Measurements from ENCODE around the gene RIPOR3.
"Not testable (repeated sequence)": the region's sequence is repeated elsewhere in the genome, so short reads cannot be mapped to it uniquely, and the experiment has no call there.

RIPOR3 gene

DNA sequence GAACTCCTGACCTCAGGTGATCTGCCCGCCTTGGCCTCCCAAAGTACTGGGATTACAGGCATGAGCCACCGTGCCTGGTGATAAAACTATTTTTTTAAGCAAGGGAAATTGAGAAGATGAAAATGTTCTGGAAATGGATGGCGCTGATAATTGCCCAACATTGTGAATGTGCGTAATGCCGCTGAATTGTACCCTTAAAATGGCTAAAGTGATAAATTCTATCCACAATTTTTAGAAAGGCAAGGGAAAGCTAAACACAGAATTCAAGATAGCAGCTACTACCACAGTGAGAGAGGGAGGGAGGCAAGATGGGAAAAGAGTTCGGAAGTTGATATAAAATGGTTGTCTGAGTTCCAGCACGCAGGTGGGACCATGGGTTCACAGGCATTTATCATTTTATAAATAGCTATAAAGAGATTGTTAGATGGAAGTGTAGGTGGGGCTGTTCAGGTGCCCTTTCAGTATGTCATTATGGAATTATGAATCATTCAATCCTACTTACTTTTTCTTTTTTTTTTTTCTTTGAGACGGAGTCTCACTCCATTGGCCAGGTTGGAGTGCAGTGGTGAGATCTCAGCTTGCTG lies 8.3 kb downstream of the RIPOR3 start:
- Mint-ChIP-seq H3K36me3 (no peaks in the 10 kb centered on the region), H3K27ac (peak overlapping the region; percentile 73), H3K4me3 (no peak overlapping the region), H3K27me3 (peaks cover 21 to 22% of the 10 kb centered on the region in 2 donors), H3K4me1 (no peaks in the 10 kb centered on the region), H3K9me3 (peaks cover 0 to 2% of the 10 kb centered on the region in 2 donors)
- ATAC-seq (replicated peaks) (no peak), DNase-seq (no peak)

DNA sequence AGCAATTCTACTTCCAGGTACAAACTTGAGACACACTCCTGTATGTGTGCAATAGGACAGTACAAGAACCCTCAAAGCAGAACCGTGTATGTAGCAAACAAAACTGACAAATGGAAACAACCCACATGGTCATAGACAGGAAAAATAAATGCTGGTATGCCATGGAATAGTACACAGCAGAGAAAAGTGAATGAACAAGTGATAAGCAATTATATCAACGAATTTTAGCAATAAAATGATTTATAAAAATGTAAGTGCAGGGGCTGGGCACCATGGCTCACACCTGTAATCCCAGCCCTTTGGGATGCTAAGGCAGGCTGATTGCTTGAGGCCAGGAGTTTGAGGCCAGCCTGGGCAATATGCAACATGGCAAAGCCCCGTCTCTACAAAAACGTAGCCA lies 9.3 kb downstream of the RIPOR3 start:
- Mint-ChIP-seq H3K9me3 (peaks cover 0 to 2% of the 10 kb centered on the region in 2 donors), H3K27ac (no peak overlapping the region), H3K4me1 (no peaks in the 10 kb centered on the region), H3K36me3 (no peaks in the 10 kb centered on the region), H3K4me3 (no peak overlapping the region), H3K27me3 (peaks cover 21 to 23% of the 10 kb centered on the region in 2 donors)
- DNase-seq (no peak), ATAC-seq (replicated peaks) (no peak)

DNA sequence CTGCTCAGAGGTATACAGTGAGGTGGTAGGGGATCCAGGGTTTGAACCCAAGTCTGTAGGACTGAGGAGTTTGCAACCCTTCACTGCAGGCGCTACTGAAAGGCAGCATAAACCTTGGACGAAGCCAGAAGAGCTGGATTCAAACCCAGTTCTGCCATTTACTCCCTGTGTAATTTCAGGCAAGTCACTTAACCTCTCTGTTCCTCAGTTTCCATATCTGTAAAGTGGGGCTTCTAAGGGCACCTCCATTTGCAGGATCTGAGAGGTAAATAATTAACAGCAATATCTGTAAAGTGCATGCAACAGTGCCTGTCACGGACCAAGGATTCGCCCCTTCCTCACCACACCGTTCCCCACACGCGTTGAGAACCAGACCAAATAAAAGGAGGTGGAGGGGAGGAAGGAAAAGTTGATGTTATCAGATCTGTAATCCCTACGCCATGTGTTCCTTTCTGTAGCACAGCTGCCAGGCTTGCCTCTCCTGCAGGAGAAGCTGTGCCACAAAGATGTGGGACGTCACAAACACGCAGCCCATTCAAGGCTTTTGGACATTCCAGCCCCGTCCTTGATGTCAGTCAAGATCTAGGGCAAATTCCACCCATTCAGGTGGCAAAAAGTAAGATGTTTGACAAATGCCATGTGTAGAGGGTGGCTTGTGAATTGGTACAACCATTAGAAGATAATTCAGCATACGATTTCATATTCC lies 9.8 kb downstream of the RIPOR3 start:
- Mint-ChIP-seq H3K4me1 (no peaks in the 10 kb centered on the region), H3K27me3 (peaks cover 18 to 19% of the 10 kb centered on the region in 2 donors), H3K4me3 (no peak overlapping the region), H3K36me3 (no peaks in the 10 kb centered on the region), H3K27ac (no peak overlapping the region), H3K9me3 (peaks cover 0 to 2% of the 10 kb centered on the region in 2 donors)
- ATAC-seq (replicated peaks) (no peak), DNase-seq (no peak)

DNA sequence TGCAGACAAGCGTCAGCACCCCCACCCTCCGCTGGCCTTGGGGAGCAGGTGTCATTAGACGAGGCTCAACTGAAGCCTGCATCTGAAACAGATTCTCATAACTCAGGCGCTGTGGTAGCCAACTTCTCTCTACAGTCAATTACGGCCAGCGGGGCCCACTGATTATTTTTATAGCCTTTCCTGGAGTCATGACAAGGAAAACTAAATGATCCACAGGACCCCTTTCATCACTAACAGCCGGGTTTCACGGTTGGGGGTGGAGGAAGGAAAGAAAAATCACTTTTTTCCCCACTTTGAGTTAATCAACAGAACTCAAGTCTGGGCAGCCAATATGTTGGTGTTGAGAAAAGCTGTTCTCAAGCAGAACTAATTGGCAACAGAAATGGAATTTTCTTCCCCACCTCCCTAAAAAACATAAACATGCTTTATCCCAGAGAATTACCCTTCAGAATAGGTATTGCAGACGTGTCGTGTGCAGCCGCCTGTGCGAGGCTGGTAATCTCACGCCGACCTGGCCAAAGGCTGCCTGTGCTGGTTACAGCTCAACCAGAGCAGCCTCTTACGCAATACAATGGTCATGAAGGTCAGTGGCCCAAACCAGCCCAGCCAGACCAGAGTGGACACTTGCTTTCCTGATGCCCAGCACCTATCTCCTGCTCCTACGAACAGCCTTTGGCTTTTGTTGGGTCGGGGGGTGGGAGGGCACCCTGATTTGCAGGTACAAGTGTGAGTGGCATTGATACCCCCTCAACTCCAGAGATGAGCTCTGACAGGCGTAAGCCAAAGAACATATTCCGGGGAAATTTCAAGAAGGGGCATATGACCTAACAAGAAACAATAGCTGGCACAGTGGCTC lies 11.0 kb downstream of the RIPOR3 start:
- DNase-seq = no peak
- H3K27me3 Mint-ChIP-seq = peaks cover 18 to 24% of the 10 kb centered on the region in 2 donors
- no peak overlapping the region for H3K4me3 Mint-ChIP-seq
- H3K27ac Mint-ChIP-seq = no peak overlapping the region
- ATAC-seq (replicated peaks) = no peak
- peaks cover 0 to 2% of the 10 kb centered on the region in 2 donors for H3K9me3 Mint-ChIP-seq
- H3K4me1 Mint-ChIP-seq = no peaks in the 10 kb centered on the region
- H3K36me3 Mint-ChIP-seq = no peaks in the 10 kb centered on the region

DNA sequence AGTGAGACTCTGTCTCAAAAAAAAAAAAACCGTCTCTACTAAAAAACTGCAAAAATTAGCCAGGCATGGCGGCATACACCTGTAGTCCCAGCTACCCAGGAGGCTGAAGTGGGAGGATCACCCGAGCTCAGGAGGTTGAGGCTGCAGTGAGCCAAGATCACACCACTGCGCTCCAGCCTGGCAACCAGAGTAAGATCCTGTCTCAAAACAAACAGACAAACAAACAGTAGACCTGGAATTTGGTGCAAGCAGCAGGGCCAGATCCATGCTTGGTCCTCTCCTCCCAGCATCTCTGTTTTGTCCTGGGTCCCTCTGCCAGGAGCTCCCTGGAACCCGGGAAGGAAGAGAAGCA lies 11.6 kb downstream of the RIPOR3 start:
- ATAC-seq (replicated peaks) = no peak
- H3K27me3 Mint-ChIP-seq = peaks cover 18 to 24% of the 10 kb centered on the region in 2 donors
- no peaks in the 10 kb centered on the region for H3K36me3 Mint-ChIP-seq
- peaks cover 0 to 2% of the 10 kb centered on the region in 2 donors for H3K9me3 Mint-ChIP-seq
- H3K4me1 Mint-ChIP-seq = no peaks in the 10 kb centered on the region
- no peak overlapping the region for H3K4me3 Mint-ChIP-seq
- no peak for DNase-seq
- no peak overlapping the region for H3K27ac Mint-ChIP-seq

DNA sequence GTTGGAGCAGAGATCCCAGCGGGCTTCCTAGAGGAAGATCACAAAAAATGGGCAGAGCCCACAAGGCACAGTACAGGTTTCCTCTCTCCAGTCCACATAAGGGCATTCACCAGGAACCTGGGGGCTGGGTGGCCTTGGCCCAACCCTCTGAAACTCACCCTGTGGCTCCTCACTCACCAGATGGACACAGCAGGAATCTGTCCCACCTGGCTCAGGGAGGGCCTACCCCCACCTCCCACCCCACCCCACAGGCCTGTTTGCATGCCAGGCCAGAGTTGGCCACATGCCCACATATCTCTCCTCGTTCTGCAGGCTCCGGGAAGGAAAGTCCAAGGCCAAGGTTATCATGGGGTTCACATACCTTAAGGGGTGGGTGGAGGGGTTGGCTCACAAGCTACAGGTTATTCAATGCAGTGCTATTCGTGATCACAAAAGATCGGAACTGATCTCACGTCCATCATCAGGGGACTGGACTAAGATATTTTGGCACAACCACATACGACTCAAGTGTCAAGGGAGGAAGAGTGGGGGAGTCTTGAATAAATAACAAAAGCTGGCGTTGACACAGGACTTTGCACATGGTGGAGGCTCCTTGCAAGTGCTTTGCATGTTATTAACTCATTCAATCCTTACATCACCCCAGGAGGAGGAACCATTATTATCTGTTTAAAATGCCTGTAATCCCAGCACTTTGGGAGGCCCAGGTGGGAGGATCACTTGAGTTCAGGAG lies 13.0 kb downstream of the RIPOR3 start:
- no peak for DNase-seq
- Mint-ChIP-seq H3K9me3 (peaks cover 0 to 2% of the 10 kb centered on the region in 2 donors), H3K27me3 (peaks cover 17 to 28% of the 10 kb centered on the region in 2 donors), H3K4me3 (no peak overlapping the region), H3K27ac (no peak overlapping the region), H3K36me3 (no peaks in the 10 kb centered on the region), H3K4me1 (no peaks in the 10 kb centered on the region)
- ATAC-seq (replicated peaks) = no peak

DNA sequence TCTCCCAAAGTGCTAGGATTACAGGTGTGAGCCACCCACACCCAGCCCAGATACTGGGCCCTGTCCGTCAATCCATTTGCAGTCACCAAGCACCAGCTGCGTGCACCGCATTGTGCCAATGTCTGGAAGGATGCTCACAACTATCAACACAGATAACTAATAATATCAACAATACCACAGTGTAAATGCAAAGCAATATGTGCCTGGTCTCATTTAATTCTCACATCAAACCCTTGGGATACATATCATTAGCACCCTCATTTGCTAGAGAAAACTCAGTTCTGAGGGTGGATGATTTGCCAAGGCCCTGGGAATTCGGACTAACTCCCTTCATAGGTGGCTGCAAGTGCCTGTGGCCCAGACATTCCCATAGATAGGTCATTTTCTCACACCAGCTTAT lies 14.5 kb downstream of the RIPOR3 start:
- no peak overlapping the region for H3K4me3 Mint-ChIP-seq
- peaks cover 13 to 27% of the 10 kb centered on the region in 2 donors for H3K27me3 Mint-ChIP-seq
- DNase-seq (no peak), ATAC-seq (replicated peaks) (no peak)
- no peak overlapping the region for H3K27ac Mint-ChIP-seq
- H3K36me3 Mint-ChIP-seq = no peaks in the 10 kb centered on the region
- no peaks in the 10 kb centered on the region for H3K4me1 Mint-ChIP-seq
- H3K9me3 Mint-ChIP-seq = no peaks in the 10 kb centered on the region

DNA sequence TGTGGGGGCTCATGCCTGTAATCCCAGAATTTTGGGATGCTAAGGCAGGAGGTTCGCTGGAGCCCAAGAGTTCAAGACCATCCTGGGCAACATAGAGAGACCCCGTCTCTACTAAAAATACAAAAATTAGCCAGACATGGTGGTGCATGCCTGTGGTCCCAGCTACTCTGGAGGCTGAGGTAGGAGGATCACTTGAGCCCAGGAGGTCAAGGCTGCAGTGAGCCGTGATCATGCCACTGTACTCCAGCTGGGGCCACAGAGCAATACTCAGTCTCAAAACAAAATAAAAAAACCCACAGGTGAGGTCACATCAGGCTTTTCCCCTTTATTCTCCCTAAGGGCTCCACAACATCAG lies 15.0 kb downstream of the RIPOR3 start:
- not testable (repeated sequence) for H3K9me3 Mint-ChIP-seq; ATAC-seq (replicated peaks); DNase-seq; H3K4me3 Mint-ChIP-seq; H3K4me1 Mint-ChIP-seq; H3K36me3 Mint-ChIP-seq; H3K27ac Mint-ChIP-seq
- peaks cover 14 to 23% of the 10 kb centered on the region in 2 donors for H3K27me3 Mint-ChIP-seq

DNA sequence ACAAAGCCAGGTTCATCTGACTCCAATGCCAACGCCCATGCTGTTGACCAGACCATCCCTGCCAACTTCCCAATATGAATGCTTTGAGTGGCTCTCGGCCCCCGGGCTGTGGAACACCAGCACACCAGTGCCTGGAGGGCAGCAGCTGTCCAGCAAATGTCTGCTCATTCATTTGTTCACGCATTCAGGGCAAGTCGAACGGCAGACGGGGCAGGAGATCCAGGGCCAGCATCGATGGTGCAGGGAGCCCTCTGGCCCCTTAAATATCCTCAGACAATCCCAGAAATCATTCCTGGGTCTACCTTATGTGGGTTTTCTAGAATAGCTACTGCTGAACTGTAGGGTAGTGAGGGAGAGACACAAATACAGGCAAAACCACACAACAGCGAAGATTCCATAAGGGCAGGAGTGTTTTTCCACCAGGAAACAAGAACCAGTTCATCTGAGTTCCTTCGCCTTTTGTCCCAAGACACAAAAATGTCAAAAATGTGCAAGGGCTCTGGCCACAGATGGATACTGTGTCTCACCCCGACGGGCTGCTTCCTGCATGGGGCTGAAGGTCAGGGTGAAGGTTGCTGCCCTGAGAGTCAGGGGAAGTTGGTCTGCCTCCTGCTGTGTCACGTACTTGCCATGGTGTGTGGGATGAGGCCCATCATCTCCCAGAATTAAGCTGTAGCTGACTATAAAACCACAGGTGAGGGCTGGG lies 15.5 kb downstream of the RIPOR3 start:
- no peak for DNase-seq
- Mint-ChIP-seq H3K36me3 (no peaks in the 10 kb centered on the region), H3K4me1 (no peaks in the 10 kb centered on the region), H3K27ac (no peak overlapping the region), H3K4me3 (no peak overlapping the region), H3K9me3 (no peaks in the 10 kb centered on the region), H3K27me3 (peaks cover 17 to 23% of the 10 kb centered on the region in 2 donors)
- no peak for ATAC-seq (replicated peaks)

DNA sequence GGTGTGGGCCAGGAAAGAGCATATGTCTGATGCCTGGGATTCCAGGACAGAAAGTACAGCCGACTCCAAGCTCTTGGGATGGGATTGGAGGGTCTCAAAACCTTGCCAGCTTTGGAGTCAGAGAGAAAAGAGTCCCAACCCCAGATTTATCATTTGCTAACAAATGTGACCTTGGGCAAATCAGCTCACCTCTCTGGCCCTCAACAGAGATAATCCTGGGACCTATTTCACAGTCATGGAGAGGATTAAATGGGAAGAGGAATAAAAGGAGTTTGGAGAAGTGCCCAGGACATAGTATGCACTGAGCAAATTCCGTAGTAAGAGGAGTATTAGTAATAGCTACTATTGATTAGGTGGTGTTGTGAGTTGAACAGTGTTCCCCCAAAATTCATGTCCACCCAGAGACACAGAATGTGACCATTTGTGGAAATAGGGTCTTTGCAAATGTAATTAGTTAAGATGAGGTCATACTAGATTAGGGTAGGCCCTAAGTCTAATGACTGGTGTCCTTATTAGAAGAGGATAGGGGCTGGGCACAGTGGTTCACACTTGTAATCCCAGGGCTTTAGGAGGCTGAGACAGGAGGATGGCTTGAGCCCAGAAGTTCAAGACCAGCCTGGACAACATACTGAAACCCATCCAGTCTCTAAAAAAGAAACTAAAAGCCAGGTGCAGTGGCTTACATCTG lies 17.1 kb downstream of the RIPOR3 start:
- H3K27ac Mint-ChIP-seq = no peak overlapping the region
- no peaks in the 10 kb centered on the region for H3K36me3 Mint-ChIP-seq
- H3K4me1 Mint-ChIP-seq = no peaks in the 10 kb centered on the region
- peaks cover 14 to 18% of the 10 kb centered on the region in 2 donors for H3K27me3 Mint-ChIP-seq
- H3K9me3 Mint-ChIP-seq = no peaks in the 10 kb centered on the region
- DNase-seq (no peak), ATAC-seq (replicated peaks) (no peak)
- H3K4me3 Mint-ChIP-seq = no peak overlapping the region

DNA sequence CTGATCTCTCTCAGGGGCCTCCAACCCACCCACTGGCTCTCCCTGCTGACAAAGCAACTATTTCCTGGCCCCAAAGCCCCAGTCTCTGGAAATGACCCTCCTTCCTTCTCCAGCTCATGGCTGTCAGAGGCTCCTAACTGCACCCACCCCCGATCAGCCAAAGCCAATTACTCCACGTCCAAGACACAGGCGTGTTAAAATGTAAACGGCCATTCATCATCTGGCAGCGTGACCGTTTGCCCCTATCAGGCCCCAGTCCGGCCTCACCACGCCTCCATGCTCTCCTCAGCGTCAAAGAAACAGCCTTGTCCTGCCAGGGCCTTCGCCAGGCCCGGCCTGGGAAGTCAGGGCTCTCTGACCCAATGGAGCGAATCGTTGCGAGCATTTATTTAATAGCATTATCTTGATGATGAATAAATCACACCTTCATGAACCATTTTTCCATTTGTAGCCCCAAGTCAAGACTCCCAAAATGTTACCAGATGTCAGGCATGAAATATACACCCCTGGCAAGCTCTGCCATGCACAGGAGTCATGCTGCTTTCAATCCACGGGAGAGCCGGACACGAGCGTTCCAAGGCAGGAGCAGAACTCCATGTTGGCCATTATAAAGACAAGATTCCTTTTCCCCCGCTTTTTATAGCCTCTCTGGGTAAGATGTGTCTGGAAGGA lies 17.7 kb downstream of the RIPOR3 start:
- DNase-seq = no peak
- no peaks in the 10 kb centered on the region for H3K4me1 Mint-ChIP-seq
- ATAC-seq (replicated peaks) = no peak
- H3K27me3 Mint-ChIP-seq = peaks cover 14 to 18% of the 10 kb centered on the region in 2 donors
- no peaks in the 10 kb centered on the region for H3K9me3 Mint-ChIP-seq
- no peak overlapping the region for H3K4me3 Mint-ChIP-seq
- no peak overlapping the region for H3K27ac Mint-ChIP-seq
- H3K36me3 Mint-ChIP-seq = no peaks in the 10 kb centered on the region

DNA sequence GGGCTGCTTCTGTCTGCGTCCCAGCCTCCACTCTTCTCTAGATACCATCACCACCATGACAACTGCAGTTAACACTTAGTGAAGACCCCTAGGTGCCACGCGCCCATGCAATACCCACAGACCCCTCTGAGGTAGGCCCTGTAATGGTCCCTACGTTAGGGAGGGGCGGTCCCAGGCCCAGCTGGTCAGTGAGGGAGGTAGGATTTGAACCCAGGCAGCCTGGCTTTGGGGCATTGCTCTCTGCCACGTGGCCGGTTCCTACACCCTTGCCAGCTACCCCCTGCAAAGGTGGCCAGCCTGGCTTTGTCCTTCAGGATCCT lies 18.2 kb downstream of the RIPOR3 start:
- Mint-ChIP-seq H3K27ac (no peak overlapping the region), H3K9me3 (no peaks in the 10 kb centered on the region), H3K4me3 (no peak overlapping the region), H3K4me1 (no peaks in the 10 kb centered on the region), H3K36me3 (no peaks in the 10 kb centered on the region), H3K27me3 (peaks cover 16 to 21% of the 10 kb centered on the region in 2 donors)
- ATAC-seq (replicated peaks) (no peak), DNase-seq (no peak)

DNA sequence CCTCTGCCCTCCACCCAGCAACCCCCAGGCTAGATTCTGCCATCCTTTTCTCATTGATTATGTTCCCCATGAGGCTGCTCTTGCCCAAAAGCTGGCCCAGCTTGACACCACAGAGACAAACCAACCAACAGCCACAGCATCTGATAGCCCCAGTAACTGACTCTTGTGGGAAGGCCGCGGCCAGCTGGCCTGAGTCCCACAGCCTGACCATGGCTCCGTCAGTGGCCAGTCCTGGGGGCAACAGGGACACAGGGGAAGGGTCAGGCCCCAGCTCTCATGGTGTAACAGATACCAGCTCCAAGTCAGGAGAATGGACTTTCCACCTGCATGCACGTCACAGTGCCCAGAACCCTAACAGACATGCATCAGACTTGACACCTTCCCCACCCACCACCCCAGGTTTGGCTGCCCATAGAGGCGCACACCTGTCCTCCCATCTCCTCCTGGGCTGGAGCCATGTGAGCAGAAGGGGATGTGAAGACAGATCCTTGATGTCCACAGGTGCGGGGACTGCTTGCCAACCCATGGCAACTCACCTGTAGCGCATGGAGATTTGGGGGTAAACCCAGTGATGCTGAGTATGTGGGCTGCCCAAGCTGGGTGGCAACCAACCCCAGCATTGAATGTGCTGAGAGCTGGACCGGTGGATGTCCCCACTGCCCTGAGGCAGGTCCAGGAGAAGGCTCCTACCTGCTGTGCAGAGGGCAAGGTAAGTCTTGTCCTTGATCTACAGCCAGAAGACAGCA lies 18.8 kb downstream of the RIPOR3 start:
- Mint-ChIP-seq H3K4me1 (no peaks in the 10 kb centered on the region), H3K27me3 (peaks cover 13 to 18% of the 10 kb centered on the region in 2 donors), H3K9me3 (no peaks in the 10 kb centered on the region), H3K4me3 (no peak overlapping the region), H3K36me3 (no peaks in the 10 kb centered on the region), H3K27ac (no peak overlapping the region)
- DNase-seq (no peak), ATAC-seq (replicated peaks) (no peak)
